Femur (tissue), 1 donor: ENCODE results near the gene NOP14.
A peak's percentile ranks its signal among the peaks of the same experiment; 100 is the strongest.
"Not testable (repeated sequence)": the region's sequence is repeated elsewhere in the genome, so short reads cannot be mapped to it uniquely, and the experiment has no call there.

Experiments used
- DNase-seq: peaks from one replicate; pipeline ENCODE4 v3.0.0-alpha.2; 2017

Gene NOP14

GRCh38 chr4:2930135-2930757, 33.0 kb downstream of the NOP14 start:
- peak; percentile 22 for DNase-seq

GRCh38 chr4:2929469-2929868, 33.7 kb downstream of the NOP14 start:
- peak; percentile 19 for DNase-seq

- DNase-seq = peak; percentile 7
These were observed 34.7 kb downstream of the NOP14 start for GRCh38 chr4:2928242-2929176.

GRCh38 chr4:2927696-2928075, 35.5 kb downstream of the NOP14 start:
- no peak for DNase-seq

GRCh38 chr4:2927016-2927695, 36.0 kb downstream of the NOP14 start:
- DNase-seq = peak; percentile 15

- no peak for DNase-seq
These were observed 37.0 kb downstream of the NOP14 start for GRCh38 chr4:2925931-2926860.

- DNase-seq = no peak
These were observed 37.7 kb downstream of the NOP14 start for GRCh38 chr4:2925496-2925895.

- no peak for DNase-seq
These were observed 38.4 kb downstream of the NOP14 start for GRCh38 chr4:2924765-2925301.

GRCh38 chr4:2924286-2924685, 38.9 kb downstream of the NOP14 start:
- DNase-seq = no peak

GRCh38 chr4:2923668-2924173, 39.5 kb downstream of the NOP14 start:
- DNase-seq = no peak

- no peak for DNase-seq
These were observed 40.1 kb downstream of the NOP14 start for GRCh38 chr4:2923141-2923551.

- not testable (repeated sequence) for DNase-seq
These were observed 40.6 kb downstream of the NOP14 start for GRCh38 chr4:2922453-2923101.

GRCh38 chr4:2918714-2919113, 44.5 kb downstream of the NOP14 start:
- DNase-seq = not testable (repeated sequence)

GRCh38 chr4:2918300-2918699, 44.9 kb downstream of the NOP14 start:
- DNase-seq = not testable (repeated sequence)

GRCh38 chr4:2916696-2917095, 46.5 kb downstream of the NOP14 start:
- not testable (repeated sequence) for DNase-seq

- no peak for DNase-seq
These were observed 47.4 kb downstream of the NOP14 start for GRCh38 chr4:2915789-2916188.

- no peak for DNase-seq
These were observed 48.7 kb downstream of the NOP14 start for GRCh38 chr4:2914256-2915126.

GRCh38 chr4:2913168-2913567, 50.0 kb downstream of the NOP14 start:
- DNase-seq = no peak

- no peak for DNase-seq
These were observed 51.3 kb downstream of the NOP14 start for GRCh38 chr4:2911868-2912267.

- no peak for DNase-seq
These were observed 52.8 kb downstream of the NOP14 start for GRCh38 chr4:2910409-2910808.
